GM18951 (cell line): Measurements from ENCODE around the gene CALHM5.
"Not testable (repeated sequence)": the region's sequence is repeated elsewhere in the genome, so short reads cannot be mapped to it uniquely, and the experiment has no call there.

Experiments used
- POLR2A ChIP-seq: IDR thresholded peaks from 4 replicates; pipeline ENCODE4 v1.6.1; 2011; ENCODE audit warnings: mild to moderate bottlenecking; ENCODE audit not compliant: insufficient read length, insufficient read depth; ENCODE audit errors: extremely low read depth
- in situ Hi-C: fragments of 300-500 bp; cut with MboI; formaldehyde crosslinking; loops from one replicate; pipeline ENCODE4 v1.12.0; 2022; ENCODE audit warnings: low sequenced_read_pairs, mixed read lengths, inconsistent platforms; ENCODE audit not compliant: unreplicated experiment

CALHM5 gene

DNA sequence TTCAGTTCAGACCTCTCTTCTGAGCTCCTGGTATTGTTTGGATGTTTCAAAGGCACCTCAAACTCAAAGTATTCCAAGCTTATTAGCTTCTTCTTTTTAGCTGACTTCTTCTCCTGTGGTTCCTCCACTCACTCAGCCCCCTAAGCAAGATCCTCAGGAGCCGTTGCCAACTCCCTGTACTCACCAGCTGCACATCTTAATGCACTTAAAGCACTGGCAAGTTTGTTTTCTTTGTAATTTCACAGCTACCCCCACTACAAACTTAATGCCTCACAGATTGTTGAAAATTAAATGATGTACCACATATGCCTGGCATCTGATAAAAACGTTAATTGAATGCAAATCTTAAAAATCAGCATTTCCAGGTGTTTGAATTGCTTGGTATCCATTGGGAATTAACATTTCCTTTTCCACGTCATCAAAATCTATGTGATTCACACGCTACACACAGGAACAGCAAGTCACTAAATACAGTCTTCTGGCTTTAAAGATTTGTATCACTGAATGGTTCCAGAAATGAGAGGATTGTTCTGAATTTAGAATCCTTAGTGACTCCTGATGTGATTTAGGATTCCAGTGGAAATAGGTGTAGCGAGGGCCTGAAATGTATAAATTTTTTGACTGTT is 25.8 kb upstream of the CALHM5 start:
- in situ Hi-C loops, result no loop called here

DNA sequence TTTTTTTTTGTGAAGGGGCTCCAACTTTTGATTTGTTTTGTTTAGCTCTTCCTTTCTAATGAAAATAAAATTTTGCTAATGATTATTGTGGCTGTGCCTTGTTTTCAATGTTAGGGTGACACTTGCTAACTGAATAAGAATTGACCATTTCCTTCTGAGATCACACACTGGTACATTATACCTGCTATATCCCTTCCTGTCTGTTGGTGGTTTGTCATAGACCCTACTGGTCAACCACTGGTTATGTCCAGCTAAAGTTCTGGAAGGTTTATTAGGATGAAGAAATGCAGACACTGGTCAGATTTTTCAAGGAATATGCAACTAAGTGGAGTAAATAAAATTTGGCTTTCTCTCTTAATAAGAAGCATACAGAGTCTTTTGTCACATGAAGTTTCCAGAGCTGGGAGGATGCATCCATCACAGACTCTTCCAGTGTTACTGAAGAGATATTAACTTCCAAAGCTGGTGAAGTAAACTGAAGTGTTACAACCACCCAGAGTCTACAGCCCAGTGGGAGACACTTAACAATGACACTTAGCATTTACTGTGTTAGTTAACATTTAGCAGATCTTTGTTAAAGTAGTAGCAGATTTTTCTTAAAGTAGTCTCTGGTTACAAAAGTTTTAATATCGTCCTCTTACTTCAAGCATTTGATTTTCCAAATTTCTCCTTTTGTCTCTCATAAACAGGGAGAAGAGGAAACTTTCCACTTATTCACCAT is 19.7 kb upstream of the CALHM5 start:
- in situ Hi-C loops, result no loop called here

More for the DNA sequence above, 25.8 kb upstream of the CALHM5 start:
- no peak for TF ChIP-seq POLR2A

DNA sequence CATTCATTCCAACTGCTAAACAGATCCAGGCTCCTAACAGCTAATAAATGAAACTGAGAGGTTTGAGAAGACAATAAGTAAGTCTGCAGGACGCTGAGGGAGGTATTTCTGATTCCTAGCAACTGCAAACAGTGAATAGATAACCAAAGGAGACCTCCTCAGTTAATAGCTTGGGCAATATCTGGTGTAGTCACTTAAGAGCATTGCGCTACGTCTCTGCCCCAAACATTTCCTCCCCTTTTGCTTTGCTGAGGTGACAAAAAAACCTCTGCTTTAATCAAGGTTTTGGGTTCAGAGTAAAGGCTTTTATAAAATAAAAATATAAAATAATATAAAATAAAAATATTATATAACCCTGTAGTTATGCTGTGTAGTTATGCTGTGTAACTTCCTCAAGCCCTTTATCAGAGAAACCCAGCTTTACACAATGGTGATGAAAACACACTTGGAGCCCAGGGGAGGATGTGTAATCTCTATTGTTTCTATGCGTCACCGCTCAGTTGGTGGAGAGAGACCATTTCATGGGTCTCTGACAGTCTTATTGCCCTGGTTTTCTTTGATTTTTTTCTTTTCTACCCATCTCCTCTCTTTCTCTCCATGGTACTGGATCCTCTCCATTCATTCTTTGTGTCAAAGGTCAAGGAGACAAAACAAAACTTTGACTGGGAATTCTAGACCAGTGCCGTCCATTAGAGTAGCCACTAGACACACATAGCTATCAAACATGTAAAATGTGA is 18.9 kb upstream of the CALHM5 start:
- in situ Hi-C loops, result no loop called here
- TF ChIP-seq POLR2A, result no peak

More for the DNA sequence above, 19.7 kb upstream of the CALHM5 start:
- TF ChIP-seq POLR2A, result no peak

DNA sequence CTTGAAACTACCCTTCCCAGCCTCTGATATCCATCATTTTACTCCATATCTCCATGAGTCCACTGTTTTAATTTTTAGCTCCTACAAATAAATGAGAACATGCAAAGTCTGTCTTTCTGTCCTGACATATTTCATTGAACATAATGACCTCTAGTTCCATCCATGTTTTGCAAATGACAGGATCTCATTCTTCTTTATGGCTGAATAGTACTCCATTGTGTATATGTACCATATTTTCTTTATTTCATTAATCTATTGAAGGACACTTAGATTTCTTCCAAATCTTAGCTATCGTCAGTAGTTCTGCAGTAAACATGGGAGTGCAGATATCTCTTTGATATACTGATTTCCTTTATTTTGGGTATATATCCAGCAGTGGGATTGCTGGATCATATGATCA is 16.3 kb upstream of the CALHM5 start:
- in situ Hi-C loops, result not testable (repeated sequence)

DNA sequence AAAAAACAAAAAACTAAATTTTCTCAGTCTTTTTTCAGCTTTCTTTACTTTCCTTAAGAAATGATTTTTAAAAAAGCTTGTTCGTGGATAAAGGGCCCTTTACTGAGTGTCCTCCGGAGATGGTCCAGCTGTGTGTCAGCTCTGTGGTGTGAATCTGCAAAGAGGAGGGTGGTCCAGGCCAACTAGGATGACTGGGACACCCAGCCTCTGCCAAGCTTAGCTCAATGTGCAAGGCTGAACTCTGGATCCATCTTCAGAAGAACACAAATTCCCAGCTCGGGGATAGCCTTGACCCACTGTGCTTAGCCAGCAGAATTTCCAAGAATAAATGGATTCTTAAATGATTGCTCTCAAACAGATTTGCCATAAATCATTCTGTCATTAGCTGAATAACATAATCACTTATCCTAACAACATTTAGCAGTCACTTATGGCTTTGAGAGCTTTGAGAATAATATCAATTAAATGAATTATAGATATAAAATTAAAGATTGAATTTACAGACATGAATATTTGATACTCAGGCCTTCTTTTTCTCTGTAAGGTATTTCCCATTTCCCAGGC is 14.2 kb upstream of the CALHM5 start:
- in situ Hi-C loops, result no loop called here
- TF ChIP-seq POLR2A, result no peak

DNA sequence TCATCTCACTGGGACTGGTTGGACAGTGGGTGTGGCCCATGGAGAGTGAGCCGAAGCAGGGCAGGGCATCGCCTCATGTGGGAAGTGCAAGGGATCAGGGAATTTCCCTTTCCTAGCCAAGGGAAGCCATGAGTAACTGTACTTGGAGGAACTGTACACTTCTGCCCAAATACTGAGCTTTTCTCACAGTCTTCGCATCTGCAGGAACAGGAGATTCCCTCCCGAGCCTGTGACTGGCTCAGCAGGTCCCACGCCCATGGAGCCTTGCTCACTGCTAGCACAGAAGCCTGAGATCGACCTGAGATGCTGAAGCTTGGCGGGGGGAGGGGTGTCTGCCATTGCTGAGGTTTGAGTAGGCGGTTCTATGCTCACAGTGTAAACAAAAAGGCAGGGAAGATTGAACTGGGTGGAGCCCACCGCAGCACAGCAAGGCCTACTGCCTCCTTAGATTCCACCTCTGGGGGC is 10.4 kb upstream of the CALHM5 start:
- in situ Hi-C loops, result no loop called here
- no peak for TF ChIP-seq POLR2A

DNA sequence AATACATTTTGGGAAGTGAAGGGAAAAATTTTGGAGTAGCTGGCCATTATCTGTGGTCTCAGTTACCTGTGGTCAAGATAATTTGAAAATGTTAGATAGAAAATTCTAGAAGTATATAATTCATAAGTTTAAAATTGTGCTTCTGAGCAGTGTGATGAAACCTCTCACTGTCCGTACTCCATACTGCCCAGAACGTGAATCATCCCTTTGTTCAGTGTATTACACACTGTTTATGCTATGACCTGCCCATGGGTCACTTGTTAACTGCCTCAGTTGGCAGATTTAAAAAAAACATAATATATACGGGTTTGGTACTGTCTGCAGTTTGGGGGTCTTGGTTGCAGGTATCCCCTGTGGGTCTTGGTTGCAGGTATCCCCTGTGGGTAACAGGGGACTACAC is 4.1 kb upstream of the CALHM5 start:
- no peak for TF ChIP-seq POLR2A
- in situ Hi-C loops, result no loop called here

DNA sequence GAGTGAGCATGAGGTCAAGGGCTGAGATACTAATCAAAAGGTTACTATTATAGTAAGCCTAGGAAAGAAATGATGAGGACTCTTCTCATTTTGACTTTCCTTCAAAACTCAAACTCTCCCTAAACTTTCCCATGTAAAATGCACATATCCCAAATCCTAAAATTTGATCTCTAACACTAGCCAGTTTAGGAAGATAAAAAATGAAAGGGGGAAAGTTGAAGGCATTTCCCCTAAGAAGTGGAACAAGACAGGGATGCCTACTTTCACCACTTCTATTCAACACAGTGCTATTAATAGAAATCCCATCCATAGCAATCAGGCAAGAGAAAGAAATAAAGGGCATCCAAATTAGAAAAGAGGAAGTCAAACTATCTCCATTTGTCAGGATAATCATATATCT is 2.9 kb upstream of the CALHM5 start:
- in situ Hi-C loops, result no loop called here
- TF ChIP-seq POLR2A, result no peak

DNA sequence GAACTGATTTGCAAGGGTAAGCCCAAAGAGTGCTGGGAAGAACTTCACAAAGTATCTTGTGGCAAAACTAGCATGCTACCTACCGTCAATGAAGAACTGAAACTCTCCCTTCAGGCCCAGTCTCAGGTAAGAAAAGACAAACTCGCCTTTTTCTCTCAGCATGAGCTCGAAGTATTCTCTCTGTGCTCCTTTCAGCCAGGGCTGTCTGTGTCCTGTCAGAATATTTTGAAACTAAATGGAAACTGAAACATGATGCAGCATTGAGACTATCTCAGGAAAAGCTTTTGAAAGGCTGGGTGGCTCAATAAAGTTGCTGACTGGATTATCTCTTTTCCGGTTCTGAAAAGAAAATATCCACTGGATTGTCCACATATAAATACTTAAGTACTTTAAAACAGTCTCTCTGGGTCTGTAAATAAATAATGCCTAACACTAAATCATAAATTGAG is 696 bp downstream of the CALHM5 start:
- in situ Hi-C loops, result no loop called here
- no peak for TF ChIP-seq POLR2A

DNA sequence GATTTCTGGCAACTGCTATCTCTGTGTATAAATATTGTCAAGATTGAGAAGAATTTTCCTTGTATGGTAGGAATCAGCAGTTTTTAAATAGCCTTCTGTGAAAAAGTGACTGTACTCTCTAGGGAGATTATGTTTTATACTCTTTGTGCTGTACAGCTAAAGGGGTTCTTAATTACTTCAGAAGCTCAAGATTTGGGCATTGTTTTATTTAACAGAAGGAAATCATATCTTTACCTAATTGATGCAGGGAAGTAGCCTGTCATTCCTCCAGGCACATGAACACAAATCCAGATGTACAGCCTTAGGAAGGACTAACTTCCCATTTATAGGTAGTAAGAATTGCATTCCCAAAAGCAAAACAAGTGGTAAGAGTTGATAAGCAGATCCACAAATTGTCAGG is 1.3 kb downstream of the CALHM5 start:
- in situ Hi-C loops, result no loop called here
- no peak for TF ChIP-seq POLR2A

DNA sequence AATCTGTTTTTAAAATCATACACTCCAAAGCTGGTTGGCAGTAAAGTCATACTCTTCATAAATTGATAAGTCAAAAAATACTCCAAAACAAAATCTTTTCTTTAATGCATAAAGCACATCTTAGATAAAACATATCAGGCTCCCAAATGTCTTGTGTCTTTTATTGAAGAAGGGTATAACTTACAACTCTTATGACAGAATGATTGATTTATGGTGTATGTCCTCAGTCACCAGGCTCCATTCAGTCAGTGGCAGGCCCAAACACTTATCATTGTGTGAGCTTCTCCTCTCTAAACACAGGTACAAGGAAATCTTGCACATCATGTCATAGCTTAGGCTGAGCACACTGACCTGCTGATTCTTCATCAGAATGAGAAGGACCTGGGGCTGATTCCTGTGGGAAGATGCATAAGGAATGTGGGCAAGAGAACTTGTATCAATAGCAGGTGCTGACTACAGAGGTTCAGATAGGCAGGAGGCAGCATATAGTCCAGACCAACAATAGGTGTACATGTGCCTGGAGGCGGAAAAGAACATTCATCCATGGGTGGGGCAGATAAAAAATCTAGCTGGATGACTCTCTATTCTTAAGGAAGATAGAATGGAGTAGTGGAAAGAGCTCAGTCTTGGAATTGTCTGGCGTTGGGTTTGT is 1.9 kb downstream of the CALHM5 start:
- in situ Hi-C loops, result no loop called here
- no peak for TF ChIP-seq POLR2A

DNA sequence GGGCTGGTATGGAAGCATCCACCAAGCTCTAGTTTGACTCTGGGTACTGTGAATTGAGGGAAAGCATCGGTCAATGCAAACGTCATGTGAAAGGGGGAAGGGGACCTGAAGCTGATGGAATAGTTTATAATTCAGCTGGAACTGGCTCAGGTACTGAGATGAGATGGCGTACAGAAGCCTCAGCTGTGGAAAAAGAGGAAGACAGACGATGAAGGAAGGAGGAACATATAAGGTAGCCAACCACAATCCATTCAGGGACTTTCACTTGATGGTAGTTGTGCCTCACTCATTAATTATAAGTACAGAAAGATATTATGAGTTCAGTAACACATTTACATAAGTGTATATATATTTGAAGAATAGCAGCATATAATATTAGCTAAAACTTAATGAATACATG is 2.7 kb downstream of the CALHM5 start:
- in situ Hi-C loops, result no loop called here

DNA sequence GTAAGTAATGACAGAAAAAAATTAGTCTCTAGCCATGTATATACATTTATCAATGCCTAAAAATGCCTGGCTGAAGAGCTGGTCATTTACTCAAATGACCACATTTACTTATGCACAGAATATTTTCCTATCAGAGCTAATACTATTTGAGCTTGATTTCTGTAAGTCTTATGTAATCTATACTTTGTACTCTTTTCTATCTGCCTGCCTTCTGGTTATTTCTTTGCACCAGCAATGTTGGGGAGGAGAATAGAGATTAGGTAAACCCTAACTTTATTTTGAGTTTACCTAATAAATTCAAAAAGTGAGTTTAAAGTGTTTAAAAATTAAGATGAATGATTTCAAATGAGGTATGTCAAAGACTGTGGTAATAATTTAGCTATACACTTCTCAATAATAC is 3.7 kb downstream of the CALHM5 start:
- in situ Hi-C loops, result no loop called here
- TF ChIP-seq POLR2A, result no peak

More for the DNA sequence above, 2.7 kb downstream of the CALHM5 start:
- no peak for TF ChIP-seq POLR2A
